Measurements from ENCODE around the gene FBXO24. TPM values are rescaled to one million over a fixed set of nuclear protein-coding genes. Genes with fewer than 3 reads are reported as not detected.

FBXO24 gene
- total RNA-seq, 3 donors from 2014 or later (not counting 1 experiment from before 2014, with no cell fraction given): 0.45 to 0.94 (median 0.88) TPM

- H3K27ac Mint-ChIP-seq: no peak overlapping the region
- no peaks in the 10 kb centered on the region for H3K27me3 Mint-ChIP-seq (ENCODE audit: low read depth in 2 of 2)
- Histone ChIP-seq H3K4me3 (ENCODE audit: low read length) (no peak overlapping the region), H3K4me1 (ENCODE audit: control insufficient read depth, insufficient read depth, low read length) (peaks cover 15% of the 10 kb centered on the region), H3K27me3 (ENCODE audit: control insufficient read depth, insufficient read depth, low read length) (no peaks in the 10 kb centered on the region), H3K9me3 (ENCODE audit: control insufficient read depth, insufficient read depth, low read length) (no peaks in the 10 kb centered on the region), H3K36me3 (ENCODE audit: control insufficient read depth, insufficient read depth, low read length) (peaks cover 31% of the 10 kb centered on the region), H3K27ac (ENCODE audit: low read length) (no peak overlapping the region)
- H3K36me3 Mint-ChIP-seq: no peaks in the 10 kb centered on the region
- H3K4me3 Mint-ChIP-seq: no peak overlapping the region
- WGBS (ENCODE audit: insufficient coverage): 97% methylated on average over 12 of the region's 12 CpGs
- intact Hi-C loops (cut with micrococcal nuclease): no loop called here
- no peaks in the 10 kb centered on the region for H3K9me3 Mint-ChIP-seq
- no peak for DNase-seq
- no peak for TF ChIP-seq CTCF (IDR thresholded peaks at IDR 0.05)
- H3K4me1 Mint-ChIP-seq: peaks cover 0 to 12% of the 10 kb centered on the region in 2 donors
- ATAC-seq: no peak
These were observed 24.5 kb upstream of the FBXO24 start for GRCh38 chr7:100561491-100562194.

DNA sequence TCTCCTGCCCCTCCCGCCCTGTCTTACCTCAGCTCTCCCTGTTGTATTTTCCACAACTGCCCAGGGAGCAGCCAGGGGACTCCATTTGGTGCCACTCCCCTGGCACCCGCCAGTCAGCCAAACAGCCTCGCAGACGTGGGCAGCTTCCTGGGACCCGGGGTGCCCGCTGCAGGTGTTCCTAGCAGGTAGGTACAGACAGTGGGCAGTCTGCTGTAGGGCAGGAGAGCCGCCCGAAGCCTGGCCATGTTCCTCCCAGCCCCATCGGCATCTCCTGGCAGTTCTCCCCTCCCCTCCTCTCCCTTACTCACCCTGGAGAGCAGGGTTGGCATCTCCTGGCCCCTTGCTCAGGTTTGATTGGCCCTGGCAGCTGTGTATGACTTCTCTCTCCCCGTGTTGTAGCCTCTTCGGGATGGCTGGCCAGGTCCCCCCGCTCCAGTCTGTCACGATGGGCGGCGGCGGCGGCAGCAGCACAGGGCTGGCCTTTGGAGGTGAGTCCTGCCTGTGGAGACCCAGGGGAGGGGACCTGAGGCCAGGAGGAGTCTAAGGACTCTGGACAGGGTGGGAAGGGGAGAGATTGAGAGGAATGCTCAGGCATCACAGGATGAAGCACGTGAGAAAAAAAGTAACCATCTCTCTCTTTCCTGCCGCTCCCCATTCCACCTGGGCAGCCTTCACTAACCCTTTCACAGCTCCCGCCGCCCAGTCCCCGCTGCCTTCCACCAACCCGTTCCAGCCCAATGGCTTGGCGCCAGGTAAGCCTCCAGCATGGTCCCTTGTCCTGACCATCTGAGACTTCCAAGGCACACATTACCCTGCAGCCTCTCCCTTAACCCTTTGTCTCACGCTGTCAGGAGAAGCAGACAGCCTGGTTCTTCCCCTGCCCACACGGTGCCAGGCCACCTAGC lies 23.7 kb upstream of the FBXO24 start:
- Histone ChIP-seq H3K4me1 (ENCODE audit: control insufficient read depth, insufficient read depth, low read length) (peaks cover 18% of the 10 kb centered on the region), H3K36me3 (ENCODE audit: control insufficient read depth, insufficient read depth, low read length) (peaks cover 29% of the 10 kb centered on the region), H3K9me3 (ENCODE audit: control insufficient read depth, insufficient read depth, low read length) (no peaks in the 10 kb centered on the region), H3K27ac (ENCODE audit: low read length) (no peak overlapping the region), H3K4me3 (ENCODE audit: low read length) (no peak overlapping the region), H3K27me3 (ENCODE audit: control insufficient read depth, insufficient read depth, low read length) (no peaks in the 10 kb centered on the region)
- 98% methylated on average over 26 of the region's 26 CpGs for WGBS (ENCODE audit: insufficient coverage)
- Mint-ChIP-seq H3K4me1 (peaks cover 0 to 14% of the 10 kb centered on the region in 2 donors), H3K27me3 (ENCODE audit: low read depth in 2 of 2) (no peaks in the 10 kb centered on the region), H3K27ac (no peak overlapping the region), H3K4me3 (no peak overlapping the region), H3K36me3 (no peaks in the 10 kb centered on the region), H3K9me3 (no peaks in the 10 kb centered on the region)
- no peak for DNase-seq
- TF ChIP-seq CTCF (IDR thresholded peaks at IDR 0.05): no peak
- no peak for ATAC-seq
- intact Hi-C loops (cut with micrococcal nuclease): no loop called here

DNA sequence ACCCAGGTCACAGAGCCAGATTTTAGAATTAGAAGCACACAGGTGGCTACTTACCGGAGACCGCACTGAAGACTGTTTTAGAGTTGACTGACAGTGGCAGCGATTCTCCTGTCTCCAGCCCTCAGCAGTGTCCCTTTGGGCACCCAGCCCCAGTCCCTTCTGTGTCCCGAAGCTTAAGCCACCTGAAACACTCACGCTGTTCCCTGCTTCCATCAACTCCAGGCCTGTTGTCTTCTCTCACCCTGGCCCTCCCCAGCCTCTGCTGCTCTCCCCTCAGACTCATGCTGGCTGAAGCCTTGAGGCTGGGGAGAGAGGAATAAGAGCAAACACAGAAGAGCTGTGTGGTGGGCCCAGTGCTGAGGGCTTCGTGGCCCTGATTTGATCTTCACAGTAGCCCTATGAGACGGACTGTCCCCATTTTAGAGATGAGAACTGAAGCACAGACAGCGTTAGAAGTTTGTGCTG lies 23.0 kb upstream of the FBXO24 start:
- peaks cover 0 to 21% of the 10 kb centered on the region in 2 donors for H3K4me1 Mint-ChIP-seq
- no peak for TF ChIP-seq CTCF (IDR thresholded peaks at IDR 0.05)
- H3K27me3 ChIP-seq (ENCODE audit: control insufficient read depth, insufficient read depth, low read length): no peaks in the 10 kb centered on the region
- no peak overlapping the region for H3K27ac ChIP-seq (ENCODE audit: low read length)
- H3K4me3 ChIP-seq (ENCODE audit: low read length): no peak overlapping the region
- no peak overlapping the region for H3K27ac Mint-ChIP-seq
- WGBS (ENCODE audit: insufficient coverage): 96% methylated on average over 8 of the region's 8 CpGs
- H3K4me1 ChIP-seq (ENCODE audit: control insufficient read depth, insufficient read depth, low read length): peaks cover 25% of the 10 kb centered on the region
- ATAC-seq (no peak), DNase-seq (no peak)
- H3K4me3 Mint-ChIP-seq: no peak overlapping the region
- intact Hi-C loops (cut with micrococcal nuclease): no loop called here
- no peaks in the 10 kb centered on the region for H3K9me3 Mint-ChIP-seq
- peaks cover 27% of the 10 kb centered on the region for H3K36me3 ChIP-seq (ENCODE audit: control insufficient read depth, insufficient read depth, low read length)
- no peaks in the 10 kb centered on the region for H3K27me3 Mint-ChIP-seq (ENCODE audit: low read depth in 2 of 2)
- H3K9me3 ChIP-seq (ENCODE audit: control insufficient read depth, insufficient read depth, low read length): no peaks in the 10 kb centered on the region
- no peaks in the 10 kb centered on the region for H3K36me3 Mint-ChIP-seq

Data from natural killer cell (primary cell).